Lung (tissue), 12 donors: ENCODE data around the gene SHISA6. TPM values are rescaled to one million over a fixed set of nuclear protein-coding genes. Genes with fewer than 3 reads are reported as not detected.

Experiments
- ATAC-seq: fragments of 200-7000 bp; cut with Tn5 transposase; one replicate; pipeline ENCODE4 v1.9.1; 2020; ENCODE audit warnings: moderate number of reproducible peaks; ENCODE audit not compliant: insufficient read depth, low FRiP score
- DNase-seq, 3 donors: peaks; one replicate each; pipeline ENCODE4 v3.0.0-alpha.2; 2013 to 2017
- H3K27ac ChIP-seq, 2 donors: one replicate each; pipeline ENCODE4 v1.5.1; 2013; ENCODE audit warnings: mild to moderate bottlenecking in 2 of 2, moderate library complexity in 2 of 2, control low read depth in 1 of 2, inconsistent platforms in 1 of 2, low read depth in 1 of 2, low read length in 1 of 2
- H3K27me3 ChIP-seq, 3 donors: one replicate each; pipeline ENCODE4 v1.5.1; 2013; ENCODE audit warnings: low read length in 2 of 3; ENCODE audit not compliant: control insufficient read depth in 3 of 3, insufficient read depth in 3 of 3
- H3K36me3 ChIP-seq, 4 donors: one replicate each; pipeline ENCODE4 v1.5.1; 2013; ENCODE audit warnings: low read length in 4 of 4, mild to moderate bottlenecking in 1 of 4, moderate library complexity in 1 of 4; ENCODE audit not compliant: control insufficient read depth in 4 of 4, insufficient read depth in 4 of 4
- H3K4me1 ChIP-seq, 5 donors: one replicate each; pipeline ENCODE4 v1.5.1; 2013; ENCODE audit warnings: low read length in 5 of 5, mild to moderate bottlenecking in 2 of 5, moderate library complexity in 1 of 5; ENCODE audit not compliant: control insufficient read depth in 5 of 5, insufficient read depth in 5 of 5
- H3K4me3 ChIP-seq: one replicate; pipeline ENCODE4 v1.5.1; 2013; ENCODE audit warnings: mild to moderate bottlenecking, control low read depth, moderate library complexity
- H3K9ac ChIP-seq, 2 donors: one replicate each; pipeline ENCODE4 v1.5.1; 2013; ENCODE audit warnings: low read length in 2 of 2, control low read depth in 1 of 2; ENCODE audit not compliant: insufficient read depth in 1 of 2
- H3K9me3 ChIP-seq, 4 donors: one replicate each; pipeline ENCODE4 v1.5.1; 2013; ENCODE audit warnings: low read length in 3 of 4, mild to moderate bottlenecking in 1 of 4, moderate library complexity in 1 of 4; ENCODE audit not compliant: control insufficient read depth in 4 of 4, insufficient read depth in 3 of 4
- WGBS, 2 donors: extraction: QIAGEN DNeasy Blood & Tissue Kit; methylation state at CpG; one replicate each; pipeline ENCODE4 v1.1.7; 2013; 5-methylcytosine and 5-hydroxymethylcytosine counted together
- polyA plus RNA-seq, 2 donors: library from polyadenylated mRNA; stranded (reverse); fragments of 200-250 nt; gene quantifications; one replicate each; pipeline ENCODE4 v1.2.1, GENCODE V29; 2013
- total RNA-seq, 2 donors: library from RNA; depleted of rRNA in 1 of 2; stranded (reverse); fragments of >200 nt in 1 of 2; gene quantifications; one replicate each; pipeline ENCODE4 v1.2.1, GENCODE V29; 2014 to 2021
- TF ChIP-seq, protein P1 (sequence below): IDR thresholded peaks from 2 replicates; pipeline ENCODE4 v1.5.1; 2012; ENCODE audit warnings: mild to moderate bottlenecking; ENCODE audit errors: control extremely low read depth, extremely low read depth
- donor health status: control.
- donor health status: control.
- donor health status: Bipolar disorder and iron deficiency.
- donor health status: healthy.
- donor health status: DM: yes; HTN: yes; CAD: no.

SHISA6 gene
- total and polyA plus RNA-seq, 4 donors, result 0.03 to 0.34 (median 0.11) TPM

DNA sequence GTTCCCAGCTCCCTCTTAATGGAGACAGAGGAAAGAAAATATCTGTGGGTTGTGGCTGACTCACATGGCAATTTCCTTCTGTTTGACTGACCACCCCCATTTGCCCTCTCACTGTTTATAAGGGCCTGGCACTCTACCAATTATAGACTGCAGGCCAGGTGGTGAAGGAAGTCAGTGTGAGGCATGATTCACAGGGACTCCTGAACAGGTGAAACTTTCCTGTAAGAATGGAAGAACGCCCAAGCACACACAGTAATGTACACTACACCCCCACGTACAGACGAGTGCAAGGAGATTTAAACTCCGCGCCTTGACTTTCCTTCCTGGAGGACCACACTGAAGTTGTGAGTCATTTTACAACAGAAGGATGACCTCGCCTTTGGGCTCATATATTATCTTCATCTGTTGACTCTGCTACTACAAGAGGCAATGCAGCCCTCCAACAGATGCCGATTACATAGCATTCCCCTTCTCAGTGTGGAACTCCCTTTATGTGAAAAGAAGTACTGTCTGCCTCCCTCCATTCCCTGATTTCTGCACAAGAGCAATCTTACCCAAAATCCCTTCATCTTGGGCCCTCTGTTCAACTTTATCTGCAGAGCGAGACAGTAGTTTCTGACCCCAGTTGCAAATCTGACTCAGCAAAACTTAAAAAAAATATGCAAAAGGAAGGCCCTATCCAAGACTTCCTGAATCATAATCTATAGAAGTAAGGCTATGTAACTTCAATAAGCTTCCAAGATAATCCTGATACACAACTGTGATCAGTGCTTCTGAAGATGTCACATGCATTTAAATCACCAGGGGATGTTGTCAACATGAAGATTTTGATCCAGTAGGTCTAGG is 163.6 kb downstream of the SHISA6 start:
- ATAC-seq, result peak; percentile 34
- Histone ChIP-seq H3K9me3 (peaks cover 0 to 11% (median 10%) of the 10 kb centered on the region in 4 donors), H3K9ac (no peak overlapping the region), H3K36me3 (no peaks in the 10 kb centered on the region), H3K4me1 (no peaks in the 10 kb centered on the region), H3K4me3 (no peak overlapping the region), H3K27ac (no peak overlapping the region), H3K27me3 (no peaks in the 10 kb centered on the region)
- 64 to 78% methylated on average over 8 of the region's 8 CpGs for WGBS, 2 donors
- DNase-seq, result peak in 1 of 3 donors; percentile 13
- TF ChIP-seq, protein P1, sequence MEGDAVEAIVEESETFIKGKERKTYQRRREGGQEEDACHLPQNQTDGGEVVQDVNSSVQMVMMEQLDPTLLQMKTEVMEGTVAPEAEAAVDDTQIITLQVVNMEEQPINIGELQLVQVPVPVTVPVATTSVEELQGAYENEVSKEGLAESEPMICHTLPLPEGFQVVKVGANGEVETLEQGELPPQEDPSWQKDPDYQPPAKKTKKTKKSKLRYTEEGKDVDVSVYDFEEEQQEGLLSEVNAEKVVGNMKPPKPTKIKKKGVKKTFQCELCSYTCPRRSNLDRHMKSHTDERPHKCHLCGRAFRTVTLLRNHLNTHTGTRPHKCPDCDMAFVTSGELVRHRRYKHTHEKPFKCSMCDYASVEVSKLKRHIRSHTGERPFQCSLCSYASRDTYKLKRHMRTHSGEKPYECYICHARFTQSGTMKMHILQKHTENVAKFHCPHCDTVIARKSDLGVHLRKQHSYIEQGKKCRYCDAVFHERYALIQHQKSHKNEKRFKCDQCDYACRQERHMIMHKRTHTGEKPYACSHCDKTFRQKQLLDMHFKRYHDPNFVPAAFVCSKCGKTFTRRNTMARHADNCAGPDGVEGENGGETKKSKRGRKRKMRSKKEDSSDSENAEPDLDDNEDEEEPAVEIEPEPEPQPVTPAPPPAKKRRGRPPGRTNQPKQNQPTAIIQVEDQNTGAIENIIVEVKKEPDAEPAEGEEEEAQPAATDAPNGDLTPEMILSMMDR, result no peak

DNA sequence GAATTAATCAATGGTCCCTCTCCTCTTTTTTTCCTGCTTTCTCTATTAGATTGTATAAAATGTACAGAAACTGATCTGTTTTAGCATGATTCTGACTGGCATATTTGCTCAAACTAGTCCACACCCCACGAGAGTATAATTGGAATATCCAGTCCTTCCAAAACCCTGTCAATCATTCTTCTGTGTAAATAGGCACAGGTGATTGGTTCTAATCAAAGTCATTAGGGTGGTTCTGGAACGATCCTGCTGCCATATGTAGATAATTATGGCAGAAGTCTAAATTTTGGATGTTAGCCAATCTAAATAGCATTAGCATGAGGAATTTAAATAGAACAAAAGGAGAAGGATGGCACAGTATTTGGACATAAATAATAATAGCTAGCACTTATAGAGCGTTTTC is 165.7 kb downstream of the SHISA6 start:
- Histone ChIP-seq H3K27ac (no peak overlapping the region), H3K9ac (no peak overlapping the region), H3K27me3 (no peaks in the 10 kb centered on the region), H3K4me3 (no peak overlapping the region), H3K36me3 (no peaks in the 10 kb centered on the region), H3K9me3 (peaks cover 0 to 9% (median 7%) of the 10 kb centered on the region in 4 donors), H3K4me1 (no peaks in the 10 kb centered on the region)
- WGBS, 2 donors, result 51 to 63% methylated on average over 3 of the region's 3 CpGs
- TF ChIP-seq, protein P1, result no peak
- ATAC-seq (no peak), DNase-seq (no peak)

DNA sequence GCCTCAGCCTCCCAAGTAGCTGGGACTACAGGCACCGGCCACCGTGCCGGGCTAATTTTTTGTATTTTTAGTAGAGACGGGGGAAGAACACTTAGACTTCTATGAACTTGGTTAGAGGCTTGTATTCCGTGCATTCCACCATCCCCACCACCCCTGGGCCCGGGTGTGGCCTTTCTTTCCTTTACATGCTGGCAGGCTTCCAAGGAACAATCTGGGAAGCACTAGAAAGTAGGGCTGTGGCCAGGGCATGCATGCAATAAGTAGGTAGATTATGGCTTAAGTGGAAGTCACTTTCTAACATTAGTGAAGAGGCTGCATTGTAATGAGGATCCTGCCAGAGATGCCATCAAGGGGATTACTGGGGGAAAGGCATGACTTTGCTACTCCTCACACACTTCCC is 171.6 kb downstream of the SHISA6 start:
- ATAC-seq (no peak), DNase-seq (no peak)
- Histone ChIP-seq H3K27ac (no peak overlapping the region), H3K4me1 (no peaks in the 10 kb centered on the region), H3K9me3 (peaks cover 0 to 4% (median 0%) of the 10 kb centered on the region in 4 donors), H3K36me3 (no peaks in the 10 kb centered on the region), H3K9ac (no peak overlapping the region), H3K4me3 (no peak overlapping the region), H3K27me3 (no peaks in the 10 kb centered on the region)
- 64 to 74% methylated on average over 6 of the region's 6 CpGs for WGBS, 2 donors
- TF ChIP-seq, protein P1, result no peak
